Smooth muscle cell (in vitro differentiated cells): ENCODE results near the gene ST3GAL4. TPM values are rescaled to one million over a fixed set of nuclear protein-coding genes. Genes with fewer than 3 reads are reported as not detected.
A peak's percentile ranks its signal among the peaks of the same experiment; 100 is the strongest.

Experiments used
- DNase-seq: peaks from one replicate; lab custom pipeline; 2025; ENCODE audit not compliant: unreplicated experiment; lab: John Stamatoyannopoulos, UW
- H2AFZ ChIP-seq: fragments of 200-600 bp; sonication (generic); 2 replicates; pipeline ENCODE4 v1.6.0; 2016; ENCODE audit warnings: antibody characterized with exemption, low read depth, mild to moderate bottlenecking
- H3F3A ChIP-seq: fragments of 200-600 bp; sonication (generic); 2 replicates; pipeline ENCODE4 v1.6.0; 2017; ENCODE audit warnings: antibody characterized with exemption, low read depth
- H3K27ac ChIP-seq: fragments of 200-600 bp; sonication (generic); 2 replicates; pipeline ENCODE4 v1.5.1; 2016; ENCODE audit warnings: low read depth, mild to moderate bottlenecking
- H3K27me3 ChIP-seq: fragments of 200-600 bp; sonication (generic); 2 replicates; pipeline ENCODE4 v1.6.1; 2016; ENCODE audit warnings: low read depth, mild to moderate bottlenecking
- H3K36me3 ChIP-seq: fragments of 200-600 bp; sonication (generic); 2 replicates; pipeline ENCODE4 v1.5.1; 2016; ENCODE audit warnings: low read depth
- H3K4me1 ChIP-seq: fragments of 200-600 bp; sonication (generic); 2 replicates; pipeline ENCODE4 v1.5.1; 2016; ENCODE audit warnings: low read depth
- H3K4me2 ChIP-seq: fragments of 200-600 bp; sonication (generic); 2 replicates; pipeline ENCODE4 v1.6.0; 2016; ENCODE audit warnings: mild to moderate bottlenecking
- H3K4me3 ChIP-seq: fragments of 200-600 bp; sonication (generic); 2 replicates; pipeline ENCODE4 v1.5.1; 2016; ENCODE audit warnings: mild to moderate bottlenecking
- H3K79me2 ChIP-seq: fragments of 200-600 bp; sonication (generic); 2 replicates; pipeline ENCODE4 v1.6.0; 2016; ENCODE audit warnings: low read depth, mild to moderate bottlenecking
- H3K9ac ChIP-seq: fragments of 200-600 bp; sonication (generic); 2 replicates; pipeline ENCODE4 v1.6.0; 2016; ENCODE audit warnings: low read depth
- H3K9me3 ChIP-seq: fragments of 200-600 bp; sonication (generic); replicated peaks from 2 replicates; pipeline ENCODE4 v1.5.1; 2016; ENCODE audit warnings: low read depth
- H4K20me1 ChIP-seq: fragments of 200-600 bp; sonication (generic); 2 replicates; pipeline ENCODE4 v1.6.0; 2016; ENCODE audit warnings: low read depth
- WGBS: methylation state at CpG from one replicate; pipeline ENCODE4 v1.1.7; 2016; ENCODE audit warnings: low lambda C conversion rate; 5-methylcytosine and 5-hydroxymethylcytosine counted together
- polyA plus RNA-seq: library from polyadenylated mRNA; unstranded; fragments of >200 nt; fragmentation: Nextera tagmentation; extraction: Ambion mirVana; gene quantifications from 2 replicates; pipeline ENCODE4 v1.2.1, GENCODE V29; 2016
- total RNA-seq: library from RNA; depleted of rRNA; stranded (reverse); fragments of >200 nt; gene quantifications from 2 replicates; pipeline ENCODE4 v1.2.3, GENCODE V29; 2014
- TF ChIP-seq, protein P1 (sequence below): fragments of 200-600 bp; sonication (generic); IDR thresholded peaks from 2 replicates; pipeline ENCODE4 v1.5.1; 2017; ENCODE audit warnings: borderline replicate concordance, mild to moderate bottlenecking, antibody characterized with exemption; ENCODE audit not compliant: insufficient read depth, poor library complexity, severe bottlenecking

The ST3GAL4 gene
- total and polyA plus RNA-seq, 2 experiments from 2014 or later = 60.3 to 60.9 TPM

DNA sequence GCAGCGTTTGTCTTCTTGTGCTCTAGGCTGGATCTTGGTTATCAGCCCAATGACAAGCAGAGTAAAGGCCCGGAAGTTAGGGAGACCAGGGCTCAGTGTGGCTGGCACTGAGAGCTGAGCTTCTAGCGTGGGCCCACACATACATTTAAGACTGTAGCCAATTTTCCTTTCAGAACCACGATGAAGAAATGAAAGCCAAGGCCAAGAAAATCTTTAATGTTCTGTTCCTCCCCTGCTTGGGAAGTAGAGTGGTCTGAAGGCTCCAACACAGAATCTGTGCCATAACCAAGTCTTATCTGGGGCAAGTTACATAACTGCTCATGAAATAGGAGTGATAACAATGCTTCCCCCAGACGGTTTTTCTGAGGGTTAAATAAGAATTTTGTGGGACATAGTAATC is 4.7 kb upstream of the ST3GAL4 start:
- peak overlapping the region; percentile 11 for H3K4me2 ChIP-seq
- peaks cover 5% of the 10 kb centered on the region for H4K20me1 ChIP-seq
- no peaks in the 10 kb centered on the region for H3K9me3 ChIP-seq
- H3K4me3 ChIP-seq = no peak overlapping the region
- no peak overlapping the region for H2AFZ ChIP-seq
- no peaks in the 10 kb centered on the region for H3K27me3 ChIP-seq
- DNase-seq = no peak
- peaks cover 34% of the 10 kb centered on the region for H3F3A ChIP-seq
- peaks cover 55% of the 10 kb centered on the region for H3K79me2 ChIP-seq
- 75% methylated on average over 5 of the region's 5 CpGs for WGBS
- H3K9ac ChIP-seq = no peak overlapping the region
- TF ChIP-seq, protein P1, sequence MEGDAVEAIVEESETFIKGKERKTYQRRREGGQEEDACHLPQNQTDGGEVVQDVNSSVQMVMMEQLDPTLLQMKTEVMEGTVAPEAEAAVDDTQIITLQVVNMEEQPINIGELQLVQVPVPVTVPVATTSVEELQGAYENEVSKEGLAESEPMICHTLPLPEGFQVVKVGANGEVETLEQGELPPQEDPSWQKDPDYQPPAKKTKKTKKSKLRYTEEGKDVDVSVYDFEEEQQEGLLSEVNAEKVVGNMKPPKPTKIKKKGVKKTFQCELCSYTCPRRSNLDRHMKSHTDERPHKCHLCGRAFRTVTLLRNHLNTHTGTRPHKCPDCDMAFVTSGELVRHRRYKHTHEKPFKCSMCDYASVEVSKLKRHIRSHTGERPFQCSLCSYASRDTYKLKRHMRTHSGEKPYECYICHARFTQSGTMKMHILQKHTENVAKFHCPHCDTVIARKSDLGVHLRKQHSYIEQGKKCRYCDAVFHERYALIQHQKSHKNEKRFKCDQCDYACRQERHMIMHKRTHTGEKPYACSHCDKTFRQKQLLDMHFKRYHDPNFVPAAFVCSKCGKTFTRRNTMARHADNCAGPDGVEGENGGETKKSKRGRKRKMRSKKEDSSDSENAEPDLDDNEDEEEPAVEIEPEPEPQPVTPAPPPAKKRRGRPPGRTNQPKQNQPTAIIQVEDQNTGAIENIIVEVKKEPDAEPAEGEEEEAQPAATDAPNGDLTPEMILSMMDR = no peak
- H3K27ac ChIP-seq = peak overlapping the region; percentile 87
- H3K36me3 ChIP-seq = no peaks in the 10 kb centered on the region
- H3K4me1 ChIP-seq = peaks cover 37% of the 10 kb centered on the region

DNA sequence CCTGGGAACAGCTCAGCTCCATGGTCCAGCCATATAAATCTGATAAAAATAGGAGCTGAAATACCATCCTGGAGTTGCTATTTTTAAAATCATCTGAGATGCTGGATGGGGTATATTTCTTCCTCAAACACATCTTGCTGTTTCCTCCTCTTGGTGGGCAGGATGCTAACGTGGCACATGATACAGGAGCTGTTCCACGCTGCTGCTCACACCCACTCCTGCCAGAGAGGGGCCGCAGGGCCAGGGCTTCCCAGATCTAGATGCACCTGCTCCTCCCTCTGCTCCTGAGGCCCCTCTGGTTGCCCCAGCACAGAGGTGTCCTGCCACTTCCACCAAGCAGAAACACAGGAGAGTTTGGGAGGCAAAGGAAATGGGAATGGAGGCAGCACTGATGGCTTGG is 3.3 kb upstream of the ST3GAL4 start:
- no peak for DNase-seq
- H2AFZ ChIP-seq = no peak overlapping the region
- H3K79me2 ChIP-seq = peaks cover 68% of the 10 kb centered on the region
- H3K27me3 ChIP-seq = no peaks in the 10 kb centered on the region
- H3F3A ChIP-seq = peaks cover 34% of the 10 kb centered on the region
- TF ChIP-seq, protein P1 = no peak
- H3K4me1 ChIP-seq = peaks cover 35% of the 10 kb centered on the region
- H3K27ac ChIP-seq = no peak overlapping the region
- no peak overlapping the region for H3K9ac ChIP-seq
- 90% methylated on average over 3 of the region's 3 CpGs for WGBS
- H3K4me3 ChIP-seq = no peak overlapping the region
- H4K20me1 ChIP-seq = peaks cover 8% of the 10 kb centered on the region
- no peaks in the 10 kb centered on the region for H3K9me3 ChIP-seq
- H3K4me2 ChIP-seq = no peak overlapping the region
- H3K36me3 ChIP-seq = no peaks in the 10 kb centered on the region

DNA sequence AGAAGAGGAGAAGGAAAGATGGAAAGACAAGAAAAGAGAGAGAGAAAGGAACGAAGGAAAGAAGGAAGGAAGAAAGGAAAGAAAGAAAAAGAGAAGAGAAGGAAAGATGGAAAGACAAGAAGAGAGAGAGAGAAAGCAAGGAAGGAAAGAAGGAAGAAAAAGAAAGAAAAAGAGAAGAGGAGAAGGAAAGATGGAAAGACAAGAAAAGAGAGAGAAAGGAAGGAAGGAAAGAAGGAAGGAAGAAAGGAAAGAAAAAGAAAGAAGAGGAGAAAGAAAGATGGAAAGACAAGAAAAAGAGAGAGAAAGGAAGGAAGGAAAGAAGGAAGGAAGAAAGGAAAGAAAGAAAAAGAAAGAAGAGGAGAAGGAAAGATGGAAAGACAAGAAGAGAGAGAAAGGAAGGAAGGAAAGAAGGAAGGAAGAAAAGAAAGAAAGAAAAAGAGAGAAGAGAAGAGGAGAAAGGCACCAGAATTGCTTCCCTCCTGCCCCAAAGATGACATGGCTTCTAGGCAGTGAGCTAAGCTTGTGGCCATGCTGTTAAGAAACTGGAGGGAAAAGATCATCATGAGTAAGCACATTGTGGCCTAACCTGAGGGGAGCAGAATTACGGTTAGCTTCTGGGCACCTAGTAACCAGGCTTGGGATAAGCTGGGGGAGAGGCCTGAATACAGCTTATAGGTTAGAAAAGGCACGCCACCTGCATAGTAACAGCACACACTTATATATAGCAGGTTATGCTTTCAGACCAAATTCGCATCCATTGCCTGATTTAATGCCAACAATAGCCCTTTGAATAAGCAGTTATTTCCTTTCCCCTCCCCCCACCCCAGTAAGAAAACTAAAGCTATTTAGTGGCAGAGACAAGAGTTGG is 2.3 kb upstream of the ST3GAL4 start:
- Histone ChIP-seq H3K4me2 (peak overlapping the region; percentile 61), H3K4me1 (peaks cover 33% of the 10 kb centered on the region), H3K27ac (peak overlapping the region; percentile 84), H3K27me3 (no peaks in the 10 kb centered on the region), H2AFZ (no peak overlapping the region), H3F3A (peaks cover 26% of the 10 kb centered on the region), H4K20me1 (peaks cover 15% of the 10 kb centered on the region), H3K9ac (peak overlapping the region; percentile 52), H3K9me3 (no peaks in the 10 kb centered on the region), H3K79me2 (peaks cover 78% of the 10 kb centered on the region), H3K36me3 (no peaks in the 10 kb centered on the region), H3K4me3 (no peak overlapping the region)
- TF ChIP-seq, protein P1 = no peak
- DNase-seq = no peak
- 61% methylated on average over 4 of the region's 4 CpGs for WGBS
